GM19395 (cell line): ENCODE data around the gene CPLX1.

Experiments used
- ATAC-seq: cut with Tn5 transposase; IDR thresholded peaks from one replicate; pipeline ENCODE4 v1.9.1; 2021; ENCODE audit warnings: mild to moderate bottlenecking, moderate library complexity; ENCODE audit not compliant: unreplicated experiment

Gene CPLX1

GRCh38 chr4:833731-834367, 7.9 kb upstream of the CPLX1 start:
- no peak for ATAC-seq

- ATAC-seq, result no peak
Measured at GRCh38 chr4:833156-833555, 7.2 kb upstream of the CPLX1 start.

GRCh38 chr4:832536-832935, 6.6 kb upstream of the CPLX1 start:
- no peak for ATAC-seq

- ATAC-seq, result no peak
Measured at GRCh38 chr4:832108-832507, 6.2 kb upstream of the CPLX1 start.

GRCh38 chr4:831483-831805, 5.5 kb upstream of the CPLX1 start:
- no peak for ATAC-seq

- ATAC-seq, result no peak
Measured at GRCh38 chr4:830601-831482, 4.9 kb upstream of the CPLX1 start.

GRCh38 chr4:829761-830600, 4.1 kb upstream of the CPLX1 start:
- ATAC-seq, result no peak

GRCh38 chr4:829291-829690, 3.4 kb upstream of the CPLX1 start:
- ATAC-seq, result no peak

GRCh38 chr4:828641-829271, 2.8 kb upstream of the CPLX1 start:
- no peak for ATAC-seq

GRCh38 chr4:827209-828081, 1.5 kb upstream of the CPLX1 start:
- no peak for ATAC-seq

- no peak for ATAC-seq
Measured at GRCh38 chr4:826508-827208, 729 bp upstream of the CPLX1 start.

- no peak for ATAC-seq
Measured at GRCh38 chr4:825063-825970, 612 bp downstream of the CPLX1 start.

- no peak for ATAC-seq
Measured at GRCh38 chr4:824461-825062, 1.4 kb downstream of the CPLX1 start.

GRCh38 chr4:823761-824460, 2.0 kb downstream of the CPLX1 start:
- ATAC-seq, result no peak

GRCh38 chr4:823176-823760, 2.7 kb downstream of the CPLX1 start:
- ATAC-seq, result no peak

GRCh38 chr4:822361-823175, 3.4 kb downstream of the CPLX1 start:
- ATAC-seq, result no peak
